NCI-H1417 treated with DMSO at 0.1 percent for 48 hours (cell line): ENCODE measurements around the gene TREML2.
"Not testable (repeated sequence)": the region's sequence is repeated elsewhere in the genome, so short reads cannot be mapped to it uniquely, and the experiment has no call there.

Experiments
- DNase-seq: peaks from one replicate; lab custom pipeline; 2025; lab: John Stamatoyannopoulos, UW

TREML2 gene

GRCh38 chr6:41208439-41209106 lies 7.6 kb upstream of the TREML2 start:
- no peak for DNase-seq

DNA sequence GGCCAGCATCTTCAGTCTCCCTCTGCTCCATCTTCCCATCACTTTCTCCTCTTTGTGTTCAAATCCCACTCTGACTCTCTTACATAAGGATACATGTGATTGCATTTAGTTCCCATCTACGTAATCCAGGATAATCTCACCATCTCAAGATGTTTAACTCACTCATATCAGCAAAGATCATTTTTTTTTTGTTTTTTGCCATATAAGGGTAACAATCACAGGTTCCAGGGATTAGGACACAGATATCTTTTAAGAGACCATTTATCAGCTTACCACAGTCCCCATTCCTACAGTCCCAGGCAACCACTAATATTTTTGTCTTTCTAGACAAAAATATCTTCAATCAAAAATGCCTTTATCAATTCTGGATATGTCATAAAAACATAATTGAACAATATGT lies 3.2 kb upstream of the TREML2 start:
- no peak for DNase-seq

GRCh38 chr6:41201764-41202173 lies 820 bp upstream of the TREML2 start:
- no peak for DNase-seq

- no peak for DNase-seq
These were observed 551 bp downstream of the TREML2 start for GRCh38 chr6:41200296-41200900.

GRCh38 chr6:41199552-41200246 lies 1.2 kb downstream of the TREML2 start:
- DNase-seq, result no peak

GRCh38 chr6:41197234-41197633 lies 3.7 kb downstream of the TREML2 start:
- DNase-seq, result no peak

DNA sequence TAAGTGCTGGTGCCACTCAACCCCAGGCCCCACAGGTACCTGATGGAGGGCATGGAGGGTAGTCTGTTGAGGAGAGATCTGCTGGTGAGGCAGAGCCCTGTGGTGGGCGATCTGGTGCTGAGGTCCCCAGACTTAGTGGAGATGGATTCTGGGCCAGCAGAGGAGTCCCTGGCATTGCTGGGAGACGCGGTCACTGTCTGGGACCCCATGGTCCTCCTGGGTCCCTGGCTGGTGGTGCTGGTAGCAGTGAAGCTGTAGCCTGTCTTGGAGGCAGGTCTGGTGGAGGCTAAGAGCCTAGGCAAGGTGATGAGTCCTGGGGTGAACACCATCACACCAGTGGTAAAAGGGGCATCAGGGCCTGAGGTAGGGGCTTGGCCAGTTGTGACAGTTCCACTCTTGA lies 6.6 kb downstream of the TREML2 start:
- DNase-seq, result no peak

GRCh38 chr6:41193884-41194283 lies 7.1 kb downstream of the TREML2 start:
- no peak for DNase-seq

DNA sequence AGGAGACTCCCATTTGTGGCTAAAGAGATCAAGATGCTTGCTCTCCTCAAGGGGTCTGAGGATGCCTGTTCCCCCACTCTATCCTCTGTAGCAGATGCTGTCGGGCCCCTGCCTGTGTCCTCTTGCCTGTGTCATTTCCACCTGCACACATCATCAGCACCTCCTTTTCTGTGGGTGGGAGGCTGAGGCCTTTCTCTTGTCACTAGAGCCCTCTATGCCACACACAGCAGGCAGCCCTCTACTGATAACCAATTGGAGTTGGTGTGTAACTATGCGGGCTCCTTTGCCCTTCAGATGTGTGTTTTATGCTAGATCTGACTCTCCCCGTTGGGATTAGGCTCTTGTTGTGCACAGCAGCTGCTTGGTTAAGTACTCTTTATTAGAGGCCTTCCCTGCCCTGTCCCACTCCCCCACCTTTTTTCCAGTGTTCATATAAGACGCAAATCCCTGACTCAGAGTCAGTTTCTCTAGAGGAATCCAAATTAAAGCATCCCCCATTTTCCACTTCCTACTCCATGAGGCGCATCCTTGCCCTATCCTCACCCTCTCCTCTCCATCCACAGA lies 7.7 kb downstream of the TREML2 start:
- no peak for DNase-seq

DNA sequence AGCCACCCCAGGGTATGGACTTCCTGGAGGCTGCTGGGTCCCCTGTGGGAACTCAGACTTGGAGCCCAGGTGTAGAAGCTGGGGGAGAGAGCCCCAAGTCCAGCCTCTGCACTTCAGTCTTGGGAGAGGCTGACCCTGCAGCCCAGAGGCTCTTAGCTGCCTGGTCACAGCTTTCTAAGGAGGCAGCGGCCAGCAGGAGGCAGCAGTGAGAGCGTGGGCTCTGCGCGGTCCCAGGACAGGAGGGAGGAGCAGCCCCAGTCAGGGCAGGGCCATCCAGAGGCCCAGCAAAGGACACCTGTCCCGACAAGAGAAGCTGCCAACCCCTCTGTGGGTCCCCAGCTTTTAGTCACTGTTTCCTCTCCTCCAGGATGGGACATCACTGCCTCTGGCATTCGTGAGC lies 9.4 kb downstream of the TREML2 start:
- no peak for DNase-seq

GRCh38 chr6:41190791-41191190 lies 10.2 kb downstream of the TREML2 start:
- DNase-seq, result no peak

GRCh38 chr6:41189967-41190366 lies 11.0 kb downstream of the TREML2 start:
- no peak for DNase-seq

DNA sequence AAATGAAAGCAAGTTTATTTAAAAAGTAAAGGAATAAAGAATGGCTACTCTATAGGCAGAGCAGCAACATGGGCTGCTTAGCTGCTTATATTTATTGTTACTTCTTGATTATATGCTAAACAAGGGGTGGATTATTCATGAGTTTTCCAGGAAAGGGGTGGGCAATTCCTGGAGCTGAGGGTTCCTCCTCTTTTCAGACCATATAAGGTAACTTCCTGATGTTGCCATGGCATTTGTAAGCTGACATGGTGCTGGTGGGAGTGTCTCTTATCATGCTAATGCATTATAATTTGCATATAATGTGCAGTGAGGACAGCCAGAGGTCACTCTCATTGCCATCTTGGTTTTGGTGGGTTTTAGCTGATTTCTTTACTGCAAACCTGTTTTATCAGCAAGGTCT lies 11.9 kb downstream of the TREML2 start:
- DNase-seq, result not testable (repeated sequence)

DNA sequence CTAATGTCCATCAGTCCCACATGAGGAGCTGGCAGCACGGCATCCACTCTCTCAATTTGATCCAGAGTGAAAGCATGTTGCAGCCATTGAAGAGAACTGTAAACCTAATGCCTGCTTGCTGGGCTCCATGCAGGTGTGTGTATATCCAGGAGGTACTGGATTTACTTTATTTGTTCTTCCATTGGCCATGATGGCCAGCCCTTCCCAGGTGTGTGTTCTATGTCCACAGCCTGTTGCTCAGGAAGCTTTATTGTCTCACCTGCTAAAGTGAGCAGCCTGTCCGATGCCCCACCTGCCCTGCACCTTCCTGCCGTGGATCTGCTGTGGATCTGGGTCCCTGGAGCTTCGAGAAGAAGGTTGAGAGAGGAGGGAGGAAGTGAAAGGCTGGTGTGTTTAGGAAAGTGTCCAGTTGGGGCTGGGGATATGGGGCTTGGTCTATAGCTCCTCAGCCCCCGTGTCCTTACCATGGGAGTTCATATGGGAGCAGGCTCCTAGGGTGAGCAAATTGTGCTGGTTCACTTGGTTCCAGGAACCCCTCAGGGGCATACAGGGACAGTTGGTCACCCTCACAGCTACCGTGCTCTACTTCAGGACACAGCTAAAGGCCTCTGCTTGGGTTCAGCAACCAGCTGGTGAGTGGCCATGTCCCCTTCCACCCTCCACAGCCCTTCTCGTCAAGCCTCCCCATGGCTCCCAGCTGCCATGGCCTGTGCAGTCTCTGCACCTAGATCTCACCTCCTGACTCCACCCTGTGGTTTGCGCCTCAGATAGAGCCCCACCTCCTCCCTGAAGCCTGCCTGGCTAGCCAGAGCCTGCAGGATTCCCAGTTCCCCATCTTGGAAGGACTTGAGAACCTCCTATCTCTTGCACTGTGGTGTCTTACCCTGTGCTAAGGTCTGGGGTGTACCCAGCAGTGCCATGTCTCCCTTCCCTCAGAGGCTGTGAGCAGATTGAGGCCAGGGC lies 12.7 kb downstream of the TREML2 start:
- DNase-seq, result no peak

- no peak for DNase-seq
These were observed 14.9 kb downstream of the TREML2 start for GRCh38 chr6:41186031-41186562.

DNA sequence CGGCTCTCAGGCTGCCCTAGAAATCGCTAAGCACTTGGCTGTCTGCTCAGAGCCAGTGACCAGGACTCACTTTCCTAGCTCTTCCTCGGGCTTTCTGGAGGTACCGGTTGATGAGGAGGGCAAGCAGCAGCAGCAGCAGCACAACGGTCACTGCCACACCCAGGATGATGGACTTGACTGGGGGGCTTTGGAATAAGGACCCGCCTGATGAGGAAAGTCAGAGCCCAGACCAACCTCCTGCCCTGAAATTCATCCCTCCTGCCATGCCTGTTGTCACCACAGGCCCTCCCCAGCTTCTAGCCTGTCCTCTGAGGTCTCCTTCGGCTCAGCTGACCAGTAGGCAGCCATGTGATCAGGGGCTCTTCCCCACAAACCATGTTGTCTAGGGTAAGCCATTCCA lies 16.2 kb downstream of the TREML2 start:
- no peak for DNase-seq

DNA sequence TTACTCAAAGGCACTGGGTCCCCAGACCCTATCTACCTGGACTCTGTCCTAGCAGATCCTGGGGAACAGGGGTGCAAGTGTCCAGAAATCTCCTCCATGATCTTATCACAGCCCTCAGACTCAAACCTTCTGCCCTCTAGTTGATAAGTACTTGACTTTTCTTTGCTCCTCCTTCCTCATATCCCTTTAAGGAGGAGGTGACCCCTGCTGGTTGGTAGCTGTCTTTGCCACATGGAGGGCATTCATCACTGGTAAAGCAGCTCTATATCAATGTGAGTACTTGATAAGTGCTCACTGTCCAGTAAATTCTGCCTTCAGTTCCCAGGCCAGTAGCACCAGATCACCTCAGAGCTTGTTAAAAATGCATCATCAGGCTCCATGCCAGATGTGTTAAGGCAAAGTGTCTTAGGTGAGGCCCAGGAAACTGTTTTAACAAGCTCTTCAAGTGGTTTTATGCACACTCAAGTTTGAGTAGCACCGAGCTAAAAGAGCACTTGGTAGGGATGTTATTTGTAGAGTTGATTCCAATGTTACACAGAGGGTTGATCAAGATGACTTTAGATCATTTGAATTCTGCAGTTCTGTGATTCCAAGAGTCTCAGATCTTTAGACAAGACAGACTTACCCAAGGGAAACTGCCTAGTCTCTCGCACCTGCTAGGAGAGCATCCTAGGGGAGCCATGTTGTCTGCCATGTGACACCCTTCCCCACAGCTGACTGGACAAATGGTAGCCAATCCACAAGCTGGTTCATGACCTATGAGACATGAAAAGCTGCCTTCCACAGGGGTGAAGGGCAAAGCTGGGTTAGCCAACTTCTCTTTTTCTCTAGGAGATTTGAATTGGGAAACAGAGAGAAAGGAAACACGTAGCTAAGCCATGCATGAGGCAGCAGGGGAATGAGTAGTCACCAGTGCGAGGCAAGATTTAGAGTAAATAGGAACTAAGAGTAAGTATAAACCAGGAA lies 18.6 kb downstream of the TREML2 start:
- DNase-seq, result no peak

DNA sequence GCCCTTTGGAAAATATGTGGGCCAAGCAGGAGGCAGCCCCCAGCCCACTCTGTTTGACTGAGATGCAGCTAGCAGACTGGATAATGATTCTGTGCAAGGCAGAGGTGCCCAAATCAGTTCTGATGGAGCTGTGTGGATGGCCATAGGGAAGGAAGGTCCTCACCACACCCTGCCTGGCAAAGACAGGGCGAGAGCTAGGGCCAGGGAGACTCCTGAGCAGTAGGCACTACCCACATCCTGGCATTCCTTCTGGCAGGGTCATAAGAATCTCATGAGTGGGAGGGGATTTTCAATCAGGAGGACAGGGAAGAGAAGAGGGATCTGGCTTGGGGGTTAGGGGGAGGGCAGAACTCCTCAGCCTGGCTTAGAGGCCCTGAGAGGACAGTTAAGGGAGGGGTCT lies 19.4 kb downstream of the TREML2 start:
- no peak for DNase-seq

- DNase-seq, result no peak
These were observed 21.8 kb downstream of the TREML2 start for GRCh38 chr6:41179163-41179562.

- DNase-seq, result no peak
These were observed 23.3 kb downstream of the TREML2 start for GRCh38 chr6:41177695-41178094.

- no peak for DNase-seq
These were observed 23.7 kb downstream of the TREML2 start for GRCh38 chr6:41177287-41177686.
